Measurements from ENCODE around the gene SSB.

GRCh38 chr2:169798397-169798717 lies 314 bp upstream of the SSB start:
- TF ChIP-seq CTCF (IDR thresholded peaks at IDR 0.05), result no peak
- no peak for TF ChIP-seq SIN3A (IDR thresholded peaks at IDR 0.05; ENCODE audit: borderline replicate concordance, insufficient read depth, low read depth, low read length)
